AG09309 (cell line): ENCODE measurements around the gene ENAH.

Experiments
- DNase-seq: peaks from one replicate; pipeline ENCODE4 v3.0.0-alpha.2; 2010; ENCODE audit warnings: low read depth
- H3K4me3 ChIP-seq: 2 replicates; pipeline ENCODE4 v1.5.1; 2011; ENCODE audit warnings: mild to moderate bottlenecking, low read depth, low read length, moderate library complexity; ENCODE audit not compliant: control insufficient read depth
- CTCF ChIP-seq: IDR thresholded peaks from 2 replicates; pipeline ENCODE4 v1.5.1; 2011; ENCODE audit warnings: mild to moderate bottlenecking, low read depth, low read length, inconsistent platforms; ENCODE audit not compliant: insufficient read depth, control insufficient read depth; ENCODE audit errors: missing control alignments

The ENAH gene

GRCh38 chr1:225537554-225538251 lies 115.2 kb downstream of the ENAH start:
- no peak overlapping the region for H3K4me3 ChIP-seq
- no peak for TF ChIP-seq CTCF
- DNase-seq: no peak

- no peak for DNase-seq
- H3K4me3 ChIP-seq: no peak overlapping the region
- TF ChIP-seq CTCF: no peak
Measured at GRCh38 chr1:225535280-225535679, 117.6 kb downstream of the ENAH start.

- no peak for TF ChIP-seq CTCF
- no peak overlapping the region for H3K4me3 ChIP-seq
- DNase-seq: no peak
Measured at GRCh38 chr1:225534772-225535171, 118.2 kb downstream of the ENAH start.

- no peak overlapping the region for H3K4me3 ChIP-seq
- DNase-seq: no peak
- no peak for TF ChIP-seq CTCF
Measured at GRCh38 chr1:225534135-225534534, 118.8 kb downstream of the ENAH start.

- TF ChIP-seq CTCF: no peak
- no peak overlapping the region for H3K4me3 ChIP-seq
- no peak for DNase-seq
Measured at GRCh38 chr1:225533238-225533637, 119.7 kb downstream of the ENAH start.

- no peak overlapping the region for H3K4me3 ChIP-seq
- TF ChIP-seq CTCF: no peak
- DNase-seq: no peak
Measured at GRCh38 chr1:225532240-225532944, 120.5 kb downstream of the ENAH start.
